Activated CD4-positive, alpha-beta T cell treated with anti-CD3 and anti-CD28 coated beads for 4 hours (primary cell): Measurements from ENCODE around the gene RNU6-1.

Experiments
- DNase-seq, 2 donors: peaks; one replicate each; pipeline ENCODE4 v3.0.0-alpha.2; 2020

RNU6-1 gene

GRCh38 chr15:67832031-67832551 is 7.8 kb downstream of the RNU6-1 start:
- DNase-seq = no peak

DNA sequence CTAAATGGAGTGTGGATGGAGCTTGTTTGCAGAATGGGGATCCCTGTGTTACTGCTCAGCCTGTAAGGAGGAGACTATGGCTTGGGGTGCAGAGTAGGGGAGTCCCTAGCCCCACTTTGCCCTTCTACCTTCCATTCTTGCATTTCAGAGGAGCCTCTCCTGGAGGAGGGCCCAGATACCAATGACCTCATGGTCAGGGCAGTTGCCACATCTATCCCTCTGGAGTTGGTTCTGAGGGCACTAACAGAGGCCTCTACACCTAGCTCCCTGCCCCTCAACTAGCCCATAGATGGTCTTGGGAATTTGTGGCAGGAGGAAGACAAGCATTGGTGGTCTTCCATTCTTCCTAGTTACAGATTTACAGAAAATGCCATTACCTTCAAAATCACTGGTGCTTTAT is 8.5 kb downstream of the RNU6-1 start:
- DNase-seq = no peak

GRCh38 chr15:67829647-67830504 is 10.0 kb downstream of the RNU6-1 start:
- DNase-seq = no peak

GRCh38 chr15:67828969-67829646 is 10.7 kb downstream of the RNU6-1 start:
- no peak for DNase-seq

- no peak for DNase-seq
Measured at GRCh38 chr15:67828278-67828968, 11.4 kb downstream of the RNU6-1 start.

GRCh38 chr15:67827562-67828277 is 12.1 kb downstream of the RNU6-1 start:
- DNase-seq = no peak

GRCh38 chr15:67826717-67827561 is 12.9 kb downstream of the RNU6-1 start:
- no peak for DNase-seq

DNA sequence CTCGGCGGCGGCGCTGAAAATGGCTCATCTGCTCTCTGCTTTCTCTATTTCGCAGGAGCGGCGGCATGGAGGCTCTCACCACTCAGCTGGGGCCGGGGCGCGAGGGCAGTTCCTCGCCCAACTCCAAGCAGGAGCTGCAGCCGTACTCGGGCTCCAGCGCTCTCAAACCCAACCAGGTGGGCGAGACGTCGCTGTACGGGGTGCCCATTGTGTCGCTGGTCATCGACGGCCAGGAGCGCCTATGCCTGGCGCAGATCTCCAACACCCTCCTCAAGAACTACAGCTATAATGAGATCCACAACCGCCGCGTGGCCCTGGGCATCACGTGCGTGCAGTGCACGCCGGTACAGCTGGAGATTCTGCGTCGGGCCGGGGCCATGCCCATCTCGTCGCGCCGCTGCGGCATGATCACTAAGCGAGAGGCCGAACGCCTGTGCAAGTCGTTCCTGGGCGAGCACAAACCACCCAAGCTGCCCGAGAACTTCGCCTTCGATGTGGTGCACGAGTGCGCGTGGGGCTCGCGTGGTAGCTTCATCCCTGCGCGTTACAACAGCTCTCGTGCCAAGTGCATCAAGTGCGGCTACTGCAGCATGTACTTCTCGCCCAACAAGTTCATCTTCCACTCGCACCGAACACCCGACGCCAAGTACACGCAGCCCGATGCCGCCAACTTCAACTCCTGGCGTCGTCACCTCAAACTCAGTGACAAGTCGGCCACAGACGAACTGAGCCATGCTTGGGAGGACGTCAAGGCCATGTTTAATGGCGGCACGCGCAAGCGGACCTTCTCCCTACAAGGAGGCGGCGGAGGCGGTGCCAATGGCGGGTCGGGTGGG is 13.7 kb downstream of the RNU6-1 start:
- no peak for DNase-seq

DNA sequence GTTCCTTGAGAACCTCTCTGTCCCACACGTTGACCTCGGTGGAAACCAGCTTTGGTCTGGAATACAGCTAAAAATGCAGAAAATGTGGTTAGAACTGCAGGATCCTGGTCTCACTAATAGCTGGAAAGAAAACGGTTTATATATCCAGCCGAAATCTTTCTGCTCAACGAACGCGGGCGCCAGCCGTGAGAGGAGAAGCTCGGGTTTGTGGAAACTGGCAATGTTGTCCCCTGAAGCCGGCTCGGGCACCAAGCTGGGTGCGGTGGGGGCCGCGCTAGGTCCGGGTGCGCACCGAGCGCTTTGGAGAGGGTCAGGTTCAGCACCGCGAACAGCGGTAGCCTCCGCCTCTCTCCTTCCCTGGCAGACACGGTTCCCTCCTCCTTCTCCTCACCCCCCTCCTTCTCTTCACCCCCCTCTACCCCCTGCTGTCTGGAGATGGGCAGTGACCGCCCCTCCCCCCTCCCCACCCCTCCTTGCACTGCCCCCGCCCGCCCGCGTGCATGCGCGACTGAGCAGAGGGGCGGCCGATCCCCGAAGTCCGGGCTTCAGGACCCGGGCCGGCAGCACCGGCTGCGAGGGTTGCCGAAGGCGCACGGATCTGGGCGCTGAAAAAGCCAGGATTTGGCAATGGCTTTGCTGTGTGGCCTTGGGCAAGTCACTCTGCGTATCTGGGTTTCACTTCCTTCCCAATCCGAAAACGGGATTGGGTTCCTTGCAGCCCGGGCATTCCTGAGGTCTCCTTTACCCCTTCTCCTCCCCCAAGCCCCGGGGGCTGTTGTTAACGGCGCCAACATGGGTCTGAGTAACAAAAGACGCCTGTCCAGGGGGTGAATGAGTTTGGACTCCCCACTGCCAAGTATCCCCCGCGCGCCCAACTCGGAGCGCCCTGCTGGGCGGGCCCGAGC is 14.6 kb downstream of the RNU6-1 start, which contains the start of gene SKOR1:
SKOR1 (plus strand) TSS at position 534 of the 905 bp plus-strand sequence; CDS start at position 628, 94 bp downstream.
- DNase-seq = no peak

DNA sequence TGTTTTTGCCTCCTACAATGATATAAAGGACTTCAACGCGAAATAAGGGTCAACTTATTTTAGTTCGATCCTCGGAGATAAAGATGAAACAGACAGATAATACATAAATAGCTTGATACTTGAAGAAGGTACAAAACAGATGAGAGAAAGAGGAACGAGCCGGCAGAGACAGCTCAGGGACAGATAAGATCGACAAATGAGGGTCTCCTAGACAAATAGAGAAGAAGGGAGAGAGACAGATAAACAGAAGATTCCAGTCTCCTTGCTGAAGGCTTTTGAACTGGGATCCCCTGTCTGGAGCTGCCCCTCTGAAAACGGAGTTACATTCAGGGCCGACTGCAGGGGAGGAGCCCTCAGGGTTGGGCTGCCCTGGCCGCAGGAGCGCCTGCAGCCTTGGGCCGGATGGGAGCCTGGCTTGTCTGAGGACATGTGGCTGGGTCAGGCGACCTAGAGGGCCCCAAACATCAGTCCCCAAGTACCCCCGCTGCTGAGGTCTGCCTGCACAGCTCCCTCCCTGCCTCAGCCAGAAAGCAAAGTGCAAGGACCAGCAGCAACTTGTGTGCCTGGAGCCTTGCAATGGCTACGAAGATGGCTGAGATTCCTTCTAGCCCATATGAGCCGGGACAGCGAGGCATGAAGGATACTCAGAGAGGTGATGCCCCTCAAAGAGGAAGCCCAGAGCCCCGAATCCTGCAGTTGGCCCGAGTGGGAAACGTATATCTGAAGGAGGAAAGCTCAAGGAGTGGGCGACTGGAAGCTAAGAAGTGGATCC is 15.5 kb downstream of the RNU6-1 start:
- no peak for DNase-seq

DNA sequence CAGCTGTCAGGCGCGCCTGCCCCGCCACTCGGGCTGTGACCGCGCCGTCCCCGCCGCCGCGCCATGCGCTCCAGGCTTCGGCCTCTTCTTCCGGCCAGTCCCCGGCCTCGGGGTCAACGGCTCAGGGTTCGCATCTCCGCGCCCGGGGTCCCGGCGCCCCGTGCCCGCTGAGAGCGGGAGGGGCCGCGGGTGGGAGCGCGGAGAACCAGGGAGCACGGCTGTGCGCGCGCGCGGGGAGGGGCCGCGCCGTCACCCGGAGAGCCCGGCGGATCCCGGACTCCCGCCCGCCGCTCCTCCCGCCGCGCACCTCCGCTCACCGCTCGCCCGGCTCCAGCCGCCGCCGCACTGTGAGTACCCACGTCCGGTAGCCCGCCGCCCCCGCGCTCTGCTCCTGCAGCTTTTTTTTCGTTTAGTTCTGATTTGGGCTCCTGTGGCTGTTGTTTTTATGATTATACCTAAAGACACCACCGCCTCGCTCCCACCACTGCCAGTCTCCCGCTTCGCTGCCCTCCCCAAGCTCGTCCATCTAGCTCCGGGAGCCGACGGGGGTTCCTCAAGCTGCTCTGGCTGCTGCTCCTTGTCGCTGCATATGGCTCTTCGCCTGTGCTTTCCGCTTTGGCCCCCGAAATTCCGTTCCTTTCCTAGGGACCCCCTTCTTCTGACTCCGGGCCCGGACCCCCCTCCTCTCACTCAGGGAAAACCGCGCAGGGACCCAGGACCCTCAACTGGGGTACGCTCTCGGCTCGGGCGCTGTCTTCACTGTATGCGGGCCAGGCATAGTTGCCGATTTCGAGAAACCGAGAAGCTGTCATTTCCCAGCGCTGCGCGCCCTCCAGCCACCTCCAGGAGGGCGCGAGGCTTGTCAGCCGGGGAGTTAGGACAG is 16.3 kb downstream of the RNU6-1 start:
- no peak for DNase-seq

DNA sequence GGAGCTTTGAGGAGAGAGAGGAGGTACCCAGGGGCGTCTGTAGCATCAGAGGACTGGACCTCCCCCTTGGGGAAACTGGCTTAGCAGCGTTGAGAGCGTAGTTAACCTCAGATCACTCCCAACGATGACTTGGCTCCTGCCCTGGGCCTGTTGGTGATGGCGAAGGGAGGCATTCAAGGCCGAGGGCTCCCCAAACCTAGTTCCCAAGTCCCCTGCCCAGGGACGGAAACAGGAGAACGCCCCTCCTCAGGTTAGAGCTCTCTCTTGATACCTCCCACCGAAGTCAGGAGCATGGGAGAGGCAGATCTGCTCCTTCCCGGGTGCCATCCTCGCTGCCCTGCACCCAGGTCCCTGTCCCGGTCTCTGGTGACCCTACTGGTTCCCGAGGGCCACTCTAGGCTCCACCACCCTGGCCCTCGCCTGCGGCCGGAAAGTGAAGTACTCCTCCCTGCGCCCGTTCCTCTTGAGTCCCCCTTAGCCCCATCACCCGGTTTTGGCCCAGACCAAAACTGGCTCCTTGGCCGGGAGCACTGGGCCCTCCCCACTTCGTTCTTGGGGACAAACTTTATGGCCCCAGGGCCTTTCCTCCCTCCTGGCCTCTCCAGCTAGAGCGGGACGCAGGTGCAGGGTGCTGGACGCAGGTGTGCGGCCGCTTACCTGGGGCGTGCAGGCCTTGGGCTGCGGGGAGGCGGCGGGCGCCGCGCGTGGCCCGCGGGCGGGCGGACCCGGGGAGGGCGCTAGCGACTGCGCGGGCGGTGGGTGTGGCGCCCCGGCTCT is 17.1 kb downstream of the RNU6-1 start:
- no peak for DNase-seq

GRCh38 chr15:67821784-67822440 is 17.9 kb downstream of the RNU6-1 start:
- DNase-seq = no peak

- DNase-seq = no peak
Measured at GRCh38 chr15:67820992-67821783, 18.7 kb downstream of the RNU6-1 start.
